Inflammatory macrophage treated with lipopolysaccharide for 4 hours (primary cell): ENCODE data around the gene NSG1.

Source experiments
- DNase-seq: peaks from one replicate; pipeline ENCODE4 v3.0.0-alpha.2; 2020

The NSG1 gene

GRCh38 chr4:4374388-4375098, 12.4 kb upstream of the NSG1 start:
- no peak for DNase-seq

DNA sequence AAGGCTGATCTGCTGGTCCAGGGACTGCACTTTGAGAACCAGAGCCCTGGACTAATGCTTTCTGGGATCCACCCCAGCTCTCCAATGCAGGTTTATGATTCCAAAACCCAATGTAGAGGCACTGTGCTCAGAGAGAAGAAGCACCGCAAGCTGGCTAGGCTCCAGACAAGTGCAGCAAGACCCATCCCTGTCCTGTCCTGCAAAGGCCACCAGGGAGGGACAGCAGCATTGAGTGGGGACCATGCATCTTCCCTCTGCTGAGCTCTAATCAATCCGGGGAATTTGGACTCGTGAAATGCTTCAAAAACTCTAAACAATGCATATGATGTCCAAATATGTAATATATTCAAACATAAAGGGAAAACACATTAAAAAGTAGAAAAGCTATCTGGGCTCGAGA, 10.8 kb upstream of the NSG1 start:
- DNase-seq: no peak

DNA sequence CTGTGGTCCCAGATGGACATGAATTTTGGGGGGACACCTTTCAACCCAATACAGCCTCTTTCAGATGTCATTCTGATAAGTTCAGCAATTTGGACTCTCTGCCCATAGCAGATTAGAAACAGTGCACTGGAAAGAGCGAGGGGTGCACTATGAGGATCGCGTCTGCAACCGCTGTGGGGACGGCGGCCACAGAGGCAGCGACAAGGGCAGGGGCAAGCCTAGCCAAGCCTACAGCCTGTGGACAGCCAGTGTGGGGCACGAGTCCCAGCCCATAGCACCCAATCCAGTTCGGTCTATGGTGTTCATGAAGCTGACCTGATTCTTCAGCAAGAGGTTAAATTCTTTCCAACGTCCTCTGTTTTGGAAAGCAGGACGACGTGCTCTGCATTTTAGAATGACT, 9.7 kb upstream of the NSG1 start:
- DNase-seq: no peak

- no peak for DNase-seq
Measured at GRCh38 chr4:4377732-4378460, 9.0 kb upstream of the NSG1 start.

DNA sequence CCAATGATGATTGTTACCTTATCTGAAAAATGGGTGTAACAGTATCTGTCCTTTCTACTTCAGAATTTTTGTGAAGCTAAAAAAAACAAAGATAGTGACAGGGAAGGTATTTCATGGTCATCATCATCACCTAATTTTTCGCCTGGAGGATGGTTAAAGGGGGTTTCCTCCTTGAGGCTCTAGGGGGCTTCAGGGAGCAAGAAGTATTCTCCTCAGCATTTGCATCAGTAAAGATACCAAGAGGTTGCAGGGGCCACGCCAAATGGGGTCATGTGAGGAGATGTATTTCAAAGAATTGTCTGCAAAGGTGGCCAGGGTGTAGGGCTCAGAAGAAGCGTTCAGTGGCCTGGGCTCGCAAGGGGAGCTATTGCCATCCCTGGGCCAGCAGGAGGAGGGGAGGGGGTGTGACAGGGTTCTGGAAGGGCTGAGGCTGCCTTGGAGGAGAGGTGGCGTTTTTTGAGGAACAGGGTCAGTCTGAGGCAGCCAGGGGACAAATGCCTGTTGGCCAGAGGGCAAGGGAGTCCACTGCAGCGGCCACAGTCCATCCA, 7.3 kb upstream of the NSG1 start:
- no peak for DNase-seq

DNA sequence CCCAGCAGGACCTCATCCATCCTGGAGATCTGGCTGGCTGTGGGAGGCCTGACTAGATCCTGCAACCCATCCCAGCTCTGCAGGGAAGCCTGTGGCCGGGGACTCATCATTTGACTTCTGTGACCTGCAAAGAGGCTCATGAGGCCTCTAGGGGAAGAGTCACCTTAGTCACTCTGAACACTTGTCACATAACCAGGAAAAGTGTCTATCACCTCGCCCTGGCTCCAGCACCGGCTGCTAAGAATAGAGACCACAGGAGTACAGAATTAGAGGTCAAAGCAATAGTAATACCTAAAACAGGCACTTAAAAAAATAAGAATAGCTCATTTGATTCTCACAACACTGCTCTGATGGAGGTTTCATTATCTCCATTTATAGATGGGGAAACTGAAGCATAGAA, 3.8 kb upstream of the NSG1 start:
- DNase-seq: no peak

DNA sequence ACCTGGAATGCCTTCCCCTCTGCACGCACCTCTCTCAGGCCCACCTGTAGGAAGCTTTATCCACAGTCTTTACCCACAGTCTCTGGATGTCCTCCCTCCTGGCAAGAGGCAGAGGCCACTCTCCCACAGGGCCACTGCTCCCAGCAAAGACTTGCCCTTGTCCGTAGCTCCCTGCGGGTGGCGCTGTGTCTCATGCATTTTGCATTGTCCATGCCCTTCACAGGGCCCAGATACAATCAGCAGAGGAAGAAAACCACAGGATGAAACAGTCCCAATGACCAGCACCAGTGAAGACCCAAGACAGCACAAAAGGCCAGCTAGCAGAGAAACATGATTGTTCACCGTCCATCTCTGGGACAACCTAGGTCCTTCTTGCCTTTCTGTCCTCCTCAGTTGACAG, 2.1 kb upstream of the NSG1 start:
- DNase-seq: no peak

- DNase-seq: no peak
Measured at GRCh38 chr4:4385729-4386295, 1.1 kb upstream of the NSG1 start.

GRCh38 chr4:4386296-4386735, 586 bp upstream of the NSG1 start:
- DNase-seq: no peak

DNA sequence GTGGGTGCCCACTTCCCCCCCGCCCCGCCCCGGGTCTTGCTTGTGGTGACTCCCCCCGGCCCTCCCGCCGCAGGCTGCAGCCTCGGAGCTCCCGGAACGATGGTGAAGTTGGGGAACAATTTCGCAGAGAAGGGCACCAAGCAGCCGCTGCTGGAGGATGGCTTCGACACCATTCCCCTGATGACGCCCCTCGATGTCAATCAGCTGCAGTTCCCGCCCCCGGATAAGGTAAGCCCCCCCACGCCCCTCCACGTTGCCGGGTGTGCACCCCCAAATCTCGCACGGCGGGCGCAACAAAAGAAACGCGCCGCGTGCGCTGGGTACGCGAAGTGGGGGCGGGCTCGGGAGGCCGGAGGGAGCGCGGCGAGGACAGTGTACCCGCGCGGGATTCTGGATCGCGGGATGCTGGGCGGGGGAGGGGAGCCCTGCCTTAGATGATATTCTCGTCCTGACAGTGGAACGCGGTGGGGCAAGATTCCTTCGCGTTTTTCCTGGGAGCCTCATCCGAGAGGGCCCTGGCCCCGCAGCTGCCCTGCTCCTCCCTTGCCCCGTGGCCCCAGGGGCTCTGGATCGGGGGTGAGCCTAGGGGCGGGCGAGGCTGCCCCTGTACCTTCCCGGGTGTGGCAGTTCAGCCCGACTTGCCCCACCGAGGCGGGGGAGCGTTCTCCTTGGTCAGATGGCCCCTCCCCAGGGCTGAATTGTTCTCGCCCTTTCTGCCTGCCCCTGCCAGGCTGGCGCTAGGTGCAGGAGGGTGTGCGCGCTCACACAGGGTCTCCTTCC, 819 bp downstream of the NSG1 start:
- no peak for DNase-seq

DNA sequence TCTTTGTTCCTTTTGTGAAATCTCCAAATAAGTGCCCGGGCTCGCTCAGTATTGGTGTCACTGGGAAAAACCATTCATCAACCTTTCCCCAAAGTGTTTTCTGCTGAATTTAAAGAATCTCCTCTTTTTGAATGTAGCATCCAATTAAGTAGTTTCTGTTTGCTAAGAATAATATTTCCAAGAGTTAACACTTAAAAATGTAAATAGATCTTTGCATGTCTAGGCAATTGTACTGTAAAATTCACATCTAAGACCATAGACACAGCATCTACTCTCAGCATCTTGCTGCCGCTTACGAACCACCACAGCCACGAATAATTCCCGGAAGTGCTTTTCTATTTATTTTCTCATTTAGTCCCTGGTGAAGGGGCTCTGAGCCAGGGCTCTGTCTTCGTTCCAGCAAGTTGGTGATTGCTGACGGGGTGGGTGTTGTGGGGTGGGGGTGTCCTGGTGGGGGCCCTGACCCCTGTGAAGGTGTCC, 1.4 kb downstream of the NSG1 start:
- no peak for DNase-seq

- no peak for DNase-seq
Measured at GRCh38 chr4:4388836-4389575, 2.1 kb downstream of the NSG1 start.

GRCh38 chr4:4390046-4390445, 3.1 kb downstream of the NSG1 start:
- DNase-seq: no peak

- DNase-seq: no peak
Measured at GRCh38 chr4:4390515-4391240, 3.8 kb downstream of the NSG1 start.

- no peak for DNase-seq
Measured at GRCh38 chr4:4391866-4392265, 5.0 kb downstream of the NSG1 start.

DNA sequence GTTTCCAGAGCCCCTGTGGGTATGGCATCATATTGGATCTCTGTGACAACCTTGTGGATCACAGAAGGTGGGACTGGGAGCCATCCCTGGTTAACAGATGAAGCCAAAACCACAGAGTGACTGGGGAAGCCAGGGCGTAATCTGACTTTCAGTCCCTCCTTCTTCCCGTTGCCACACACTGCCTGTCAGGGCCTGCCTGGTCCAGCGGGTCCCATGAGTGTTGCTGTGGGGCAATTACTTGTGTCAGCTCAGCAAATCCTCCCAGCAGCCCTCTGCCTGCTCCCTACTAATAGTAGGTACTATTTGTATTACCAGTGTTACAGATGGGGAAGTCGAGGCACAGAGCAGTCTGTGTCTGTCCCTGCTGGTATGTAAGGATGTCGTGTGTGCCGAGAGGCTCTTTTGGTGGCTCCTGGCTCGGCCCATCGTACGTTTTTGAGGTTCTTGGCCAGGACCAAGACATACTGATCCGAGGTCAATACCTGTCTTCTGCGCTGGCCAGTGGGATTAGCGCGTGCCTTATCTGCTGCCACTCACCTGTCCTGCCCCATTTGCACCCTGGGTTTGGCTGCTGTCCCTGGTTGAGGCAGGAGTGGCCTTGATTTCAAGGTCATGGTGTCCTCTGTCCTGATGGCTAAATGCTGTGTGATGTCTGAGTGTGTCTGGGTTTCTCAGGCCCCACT, 5.7 kb downstream of the NSG1 start:
- no peak for DNase-seq

GRCh38 chr4:4394644-4395043, 7.7 kb downstream of the NSG1 start:
- no peak for DNase-seq

DNA sequence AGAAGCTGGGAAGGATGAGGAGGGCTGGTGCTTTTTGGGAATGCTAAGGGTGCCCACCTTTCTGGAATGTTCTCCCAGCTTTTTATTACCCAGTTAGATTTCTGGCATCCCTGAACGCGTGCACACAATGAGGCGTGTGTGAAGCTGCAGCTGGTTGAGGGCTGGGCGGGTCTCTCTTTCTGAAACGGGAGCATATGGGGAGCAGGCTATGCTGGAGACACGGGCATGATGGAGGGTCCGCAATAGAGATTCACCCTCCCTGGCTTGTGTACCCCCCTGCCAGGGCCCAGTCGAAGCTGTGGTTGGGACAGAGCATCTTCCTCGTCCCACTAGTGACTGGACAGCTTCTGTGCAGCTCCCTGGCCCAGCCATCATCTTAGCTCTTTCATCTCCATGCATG, 8.5 kb downstream of the NSG1 start:
- DNase-seq: no peak

DNA sequence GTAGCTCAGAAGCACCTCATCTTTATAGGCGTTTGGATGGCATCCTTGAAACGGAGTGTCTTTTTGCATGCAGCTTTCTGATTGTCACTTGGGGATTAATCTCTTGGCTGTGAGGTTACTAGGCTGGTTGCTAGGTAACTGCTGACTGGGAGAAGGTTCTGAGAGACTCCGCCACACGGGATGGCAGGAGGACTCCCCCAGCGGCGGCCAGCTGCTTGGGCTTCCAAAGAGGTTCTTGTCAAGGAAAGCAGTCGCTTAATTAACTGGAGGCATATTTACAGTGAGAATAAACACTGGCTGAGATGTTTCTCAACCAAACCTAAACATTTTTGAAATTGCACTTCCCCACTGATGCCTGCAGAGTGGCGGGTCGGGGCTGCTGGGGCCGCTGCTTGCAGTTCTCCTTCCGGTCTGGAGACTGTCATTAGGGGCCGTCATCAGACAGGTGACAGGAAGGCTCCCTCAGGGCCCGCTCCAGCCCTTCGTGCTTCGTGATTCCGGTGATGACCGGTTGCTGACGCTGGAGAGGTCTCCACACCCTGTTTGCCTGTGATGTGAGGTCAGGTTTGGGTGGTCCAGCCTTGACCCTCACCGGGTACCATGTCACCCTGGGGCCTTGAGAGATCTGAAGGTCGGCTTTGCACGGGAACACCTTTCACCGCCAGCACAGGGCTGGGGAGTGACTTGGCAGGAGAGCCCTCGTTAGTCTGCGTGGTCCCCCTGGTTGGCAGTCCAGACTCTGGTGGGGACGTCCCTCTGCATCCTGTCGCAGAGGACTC, 9.1 kb downstream of the NSG1 start:
- DNase-seq: no peak
